ENCODE measurements around the gene SAMD4A.
"Not testable (repeated sequence)": the region's sequence is repeated elsewhere in the genome, so short reads cannot be mapped to it uniquely, and the experiment has no call there.

Gene SAMD4A

DNA sequence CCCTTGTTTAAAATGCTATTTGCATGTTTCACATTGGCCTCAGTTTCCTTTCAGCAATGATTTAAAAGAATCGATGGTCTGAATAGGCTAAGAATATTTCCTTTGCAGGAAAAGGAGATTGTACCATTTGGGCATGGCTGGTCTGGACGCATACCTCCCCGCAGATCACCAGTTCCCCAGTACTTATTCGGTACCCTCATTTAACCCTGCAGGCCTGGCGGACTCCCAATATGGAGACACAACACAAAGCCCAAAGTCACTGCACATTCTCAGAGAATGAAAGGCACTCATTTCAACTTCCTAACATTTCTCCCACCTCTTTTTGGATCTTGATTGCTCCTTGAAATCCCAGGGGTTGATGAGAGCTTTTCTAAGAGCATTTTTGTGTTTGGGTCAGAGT lies 182.8 kb downstream of the SAMD4A start:
- Histone ChIP-seq H3K4me1 (ENCODE audit: insufficient read depth, poor library complexity, severe bottlenecking) (no peaks in the 10 kb centered on the region), H3K36me3 (ENCODE audit: low read depth) (peaks cover 32% of the 10 kb centered on the region), H3K9me3 (ENCODE audit: severe bottlenecking) (no peaks in the 10 kb centered on the region), H3K4me3 (ENCODE audit: severe bottlenecking) (no peak overlapping the region), H3K27me3 (ENCODE audit: insufficient read depth, poor library complexity, severe bottlenecking) (no peaks in the 10 kb centered on the region), H3K27ac (ENCODE audit: poor library complexity, severe bottlenecking) (no peak overlapping the region)
- TF ChIP-seq CTCF (IDR thresholded peaks at IDR 0.05; ENCODE audit: poor library complexity, severe bottlenecking): no peak
- ATAC-seq (ENCODE audit: low read depth): no peak
- no peak for DNase-seq (ENCODE audit: low spot score)

DNA sequence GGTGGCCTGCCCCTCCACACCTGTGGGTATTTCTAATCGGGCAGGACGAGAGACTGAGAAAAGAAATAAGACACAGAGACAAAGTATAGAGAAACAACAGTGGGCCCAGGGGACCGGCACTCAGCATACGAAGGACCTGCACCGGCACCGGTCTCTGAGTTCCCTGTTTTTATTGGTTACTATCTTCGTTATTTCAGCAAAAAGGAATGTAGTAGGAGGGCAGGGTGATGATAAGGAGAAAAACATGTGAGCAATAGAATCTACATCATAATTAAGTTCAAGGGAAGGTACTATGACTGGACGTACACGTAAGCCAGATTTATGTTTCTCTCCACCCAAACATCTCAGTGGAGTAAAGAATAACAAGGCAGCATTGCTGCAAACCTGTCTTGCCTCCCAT lies 185.7 kb downstream of the SAMD4A start:
- not testable (repeated sequence) for H3K9me3 ChIP-seq (ENCODE audit: severe bottlenecking); H3K27me3 ChIP-seq (ENCODE audit: insufficient read depth, poor library complexity, severe bottlenecking); H3K4me3 ChIP-seq (ENCODE audit: severe bottlenecking); ATAC-seq (ENCODE audit: low read depth); H3K4me1 ChIP-seq (ENCODE audit: insufficient read depth, poor library complexity, severe bottlenecking); DNase-seq (ENCODE audit: low spot score); H3K27ac ChIP-seq (ENCODE audit: poor library complexity, severe bottlenecking)
- H3K36me3 ChIP-seq (ENCODE audit: low read depth): peaks cover 38% of the 10 kb centered on the region

DNA sequence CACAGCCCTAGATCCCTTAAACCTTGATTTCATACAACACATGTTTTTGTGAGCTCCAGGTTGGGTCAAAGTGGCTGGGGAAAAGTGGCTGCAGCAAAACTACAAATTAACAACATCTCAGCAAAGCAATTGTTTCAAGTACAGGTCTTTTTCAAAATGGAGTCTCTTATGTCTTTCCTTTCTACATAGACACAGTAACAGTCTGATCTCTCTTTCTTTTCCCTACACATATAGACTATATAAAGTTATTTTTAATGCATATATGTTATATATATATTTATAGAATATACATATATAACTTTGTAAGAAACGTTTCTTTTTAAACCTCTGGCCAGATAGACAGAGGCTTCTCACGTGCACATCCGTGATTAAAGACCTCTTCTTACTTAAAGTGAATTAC lies 186.5 kb downstream of the SAMD4A start:
- H3K27me3 ChIP-seq (ENCODE audit: insufficient read depth, poor library complexity, severe bottlenecking); ATAC-seq (ENCODE audit: low read depth); H3K9me3 ChIP-seq (ENCODE audit: severe bottlenecking); H3K4me3 ChIP-seq (ENCODE audit: severe bottlenecking); H3K4me1 ChIP-seq (ENCODE audit: insufficient read depth, poor library complexity, severe bottlenecking); DNase-seq (ENCODE audit: low spot score); H3K27ac ChIP-seq (ENCODE audit: poor library complexity, severe bottlenecking): not testable (repeated sequence)
- H3K36me3 ChIP-seq (ENCODE audit: low read depth): peaks cover 38% of the 10 kb centered on the region

GRCh38 chr14:54754116-54754622 lies 187.2 kb downstream of the SAMD4A start:
- Histone ChIP-seq H3K36me3 (ENCODE audit: low read depth) (peaks cover 38% of the 10 kb centered on the region), H3K27me3 (ENCODE audit: insufficient read depth, poor library complexity, severe bottlenecking) (no peaks in the 10 kb centered on the region), H3K4me3 (ENCODE audit: severe bottlenecking) (no peak overlapping the region), H3K27ac (ENCODE audit: poor library complexity, severe bottlenecking) (no peak overlapping the region), H3K9me3 (ENCODE audit: severe bottlenecking) (no peaks in the 10 kb centered on the region), H3K4me1 (ENCODE audit: insufficient read depth, poor library complexity, severe bottlenecking) (no peaks in the 10 kb centered on the region)
- ATAC-seq (ENCODE audit: low read depth): no peak
- no peak for DNase-seq (ENCODE audit: low spot score)
- no peak for TF ChIP-seq CTCF (IDR thresholded peaks at IDR 0.05; ENCODE audit: poor library complexity, severe bottlenecking)

DNA sequence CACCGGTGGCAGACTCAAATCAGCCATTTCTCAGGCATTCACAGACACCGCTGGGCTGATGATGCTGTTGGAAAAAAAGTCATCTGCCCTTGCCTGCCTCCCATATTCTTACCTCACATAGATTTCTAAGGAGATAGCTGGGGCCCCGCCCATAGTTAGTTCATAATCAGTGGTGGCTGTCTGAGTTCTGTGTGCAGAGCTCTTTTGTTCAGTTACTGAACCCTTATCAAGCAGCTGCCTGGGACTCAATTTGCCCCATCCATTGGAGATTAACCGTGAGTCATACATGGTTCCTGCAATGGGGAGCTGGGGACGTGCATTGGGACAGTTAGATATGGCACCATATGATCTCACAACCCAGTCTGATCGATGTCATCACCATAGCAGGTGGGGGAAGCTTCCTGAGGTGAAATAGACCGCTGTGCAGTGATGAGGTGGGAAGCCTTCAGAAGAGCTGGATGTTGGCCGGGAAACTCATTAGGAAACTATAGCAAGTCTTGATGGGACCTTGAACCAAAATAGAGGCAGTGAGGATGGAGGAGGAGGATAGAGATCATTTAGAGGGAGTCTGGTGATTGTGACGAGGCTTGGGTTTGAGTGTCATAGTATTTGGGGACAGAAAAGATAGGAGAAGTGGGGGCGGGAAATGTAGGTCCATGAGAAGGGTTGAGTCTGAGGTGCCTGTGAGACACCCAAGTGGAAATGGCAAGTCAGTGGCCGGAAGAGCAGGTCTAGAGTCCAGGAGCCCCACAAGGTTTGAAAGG lies 187.9 kb downstream of the SAMD4A start:
- ATAC-seq (ENCODE audit: low read depth) (no peak), DNase-seq (ENCODE audit: low spot score) (no peak)
- no peaks in the 10 kb centered on the region for H3K27me3 ChIP-seq (ENCODE audit: insufficient read depth, poor library complexity, severe bottlenecking)
- H3K4me1 ChIP-seq (ENCODE audit: insufficient read depth, poor library complexity, severe bottlenecking): no peaks in the 10 kb centered on the region
- no peak overlapping the region for H3K27ac ChIP-seq (ENCODE audit: poor library complexity, severe bottlenecking)
- H3K36me3 ChIP-seq (ENCODE audit: low read depth): peaks cover 44% of the 10 kb centered on the region
- H3K9me3 ChIP-seq (ENCODE audit: severe bottlenecking): no peaks in the 10 kb centered on the region
- H3K4me3 ChIP-seq (ENCODE audit: severe bottlenecking): no peak overlapping the region
- no peak for TF ChIP-seq CTCF (IDR thresholded peaks at IDR 0.05; ENCODE audit: poor library complexity, severe bottlenecking)

Measured in RWPE2 (cell line).